Colonic mucosa (tissue), 4 donors: ENCODE measurements around the gene CEP170B. TPM values are rescaled to one million over a fixed set of nuclear protein-coding genes. Genes with fewer than 3 reads are reported as not detected.
A peak's percentile ranks its signal among the peaks of the same experiment; 100 is the strongest.

Experiments
- DNase-seq: peaks from one replicate; pipeline ENCODE4 v3.0.0-alpha.2; 2020
- H3K27ac ChIP-seq: fragments of 200-600 bp; one replicate; pipeline ENCODE4 v1.8.0; 2021
- H3K27me3 ChIP-seq: fragments of 200-600 bp; one replicate; pipeline ENCODE4 v1.8.0; 2021
- H3K36me3 ChIP-seq: fragments of 200-600 bp; one replicate; pipeline ENCODE4 v1.8.0; 2021
- H3K4me1 ChIP-seq: fragments of 200-600 bp; one replicate; pipeline ENCODE4 v1.8.0; 2021; ENCODE audit warnings: mild to moderate bottlenecking
- H3K4me3 ChIP-seq: fragments of 200-600 bp; one replicate; pipeline ENCODE4 v1.8.0; 2021
- H3K9ac ChIP-seq, 2 donors: one replicate each; pipeline ENCODE4 v1.7.0; 2013; ENCODE audit warnings: control low read depth in 2 of 2, low read depth in 2 of 2, low read length in 2 of 2
- H3K9me3 ChIP-seq: fragments of 200-600 bp; one replicate; pipeline ENCODE4 v1.8.0; 2021
- CTCF ChIP-seq: fragments of 200-600 bp; IDR thresholded peaks from one replicate; pipeline ENCODE4 v1.8.0; 2022; ENCODE audit warnings: antibody characterized with exemption, mild to moderate bottlenecking
- intact Hi-C: fragments of 100-400 bp; cut with DNase I; formaldehyde crosslinking; loops from one replicate; pipeline ENCODE4 v1.14.1; 2022
- total RNA-seq, 2 donors: library from RNA; stranded (reverse); fragmentation: NEBNext Ultra II Directional in 1 of 2; extraction: Animal tissue kit (Norgen Biotek cat#: 25700) in 1 of 2; gene quantifications; one replicate each; pipeline ENCODE4 v1.2.1, GENCODE V29; 2021
- donor health status: healthy.
- donor health status: DM: no; HTN: no; CAD: no.
- donor health status: DM: no; HTN: no; CAD: no.

The CEP170B gene
- total RNA-seq, 2 donors from 2014 or later: 57.2 to 110 TPM

- no peaks in the 10 kb centered on the region for H3K4me1 ChIP-seq
- H3K36me3 ChIP-seq: peaks cover 3% of the 10 kb centered on the region
- DNase-seq: no peak
- no peak overlapping the region for H3K27ac ChIP-seq
- no peaks in the 10 kb centered on the region for H3K27me3 ChIP-seq
- no peaks in the 10 kb centered on the region for H3K9me3 ChIP-seq
- H3K9ac ChIP-seq: no peak overlapping the region
- H3K4me3 ChIP-seq: no peak overlapping the region
- intact Hi-C loops: no loop called here
- no peak for TF ChIP-seq CTCF
These were observed 20.2 kb downstream of the CEP170B start for GRCh38 chr14:104885031-104885972.

GRCh38 chr14:104885973-104886689 is 21.1 kb downstream of the CEP170B start:
- H3K27me3 ChIP-seq: no peaks in the 10 kb centered on the region
- H3K36me3 ChIP-seq: peaks cover 3% of the 10 kb centered on the region
- intact Hi-C loops: no loop called here
- no peak for TF ChIP-seq CTCF
- no peak overlapping the region for H3K27ac ChIP-seq
- no peak for DNase-seq
- H3K4me1 ChIP-seq: no peaks in the 10 kb centered on the region
- H3K9me3 ChIP-seq: no peaks in the 10 kb centered on the region
- no peak overlapping the region for H3K4me3 ChIP-seq
- no peak overlapping the region for H3K9ac ChIP-seq

GRCh38 chr14:104886690-104887622 is 21.9 kb downstream of the CEP170B start:
- DNase-seq: peak; percentile 17
- no peaks in the 10 kb centered on the region for H3K9me3 ChIP-seq
- H3K4me3 ChIP-seq: no peak overlapping the region
- H3K4me1 ChIP-seq: no peaks in the 10 kb centered on the region
- no peak for TF ChIP-seq CTCF
- intact Hi-C loops: no loop called here
- H3K27ac ChIP-seq: no peak overlapping the region
- H3K27me3 ChIP-seq: no peaks in the 10 kb centered on the region
- peaks cover 3% of the 10 kb centered on the region for H3K36me3 ChIP-seq
- H3K9ac ChIP-seq: no peak overlapping the region

- no peak overlapping the region for H3K9ac ChIP-seq
- peaks cover 3% of the 10 kb centered on the region for H3K36me3 ChIP-seq
- H3K4me1 ChIP-seq: no peaks in the 10 kb centered on the region
- no peak overlapping the region for H3K27ac ChIP-seq
- intact Hi-C loops: no loop called here
- DNase-seq: no peak
- H3K4me3 ChIP-seq: no peak overlapping the region
- no peaks in the 10 kb centered on the region for H3K27me3 ChIP-seq
- H3K9me3 ChIP-seq: no peaks in the 10 kb centered on the region
- no peak for TF ChIP-seq CTCF
These were observed 22.8 kb downstream of the CEP170B start for GRCh38 chr14:104887623-104888488.
